Liver (tissue), 9 donors: ENCODE data around the gene TRIP6. TPM values are rescaled to one million over a fixed set of nuclear protein-coding genes. Genes with fewer than 3 reads are reported as not detected.

ENCODE experiments used
- DNase-seq: peaks from one replicate; pipeline ENCODE4 v3.0.0-alpha.2; 2017; ENCODE audit warnings: low spot score
- H3K27ac ChIP-seq, 2 donors: one replicate each; pipeline ENCODE4 v1.7.0; 2013; ENCODE audit warnings: inconsistent platforms in 2 of 2, low read length in 2 of 2, control low read depth in 1 of 2, low read depth in 1 of 2, mild to moderate bottlenecking in 1 of 2
- H3K27me3 ChIP-seq, 4 donors: one replicate each; pipeline versions ENCODE4 v1.6.1 to v1.7.0; 2013; ENCODE audit warnings: low read length in 3 of 4, inconsistent platforms in 1 of 4, mild to moderate bottlenecking in 1 of 4, moderate library complexity in 1 of 4; ENCODE audit not compliant: control insufficient read depth in 4 of 4, insufficient read depth in 4 of 4
- H3K36me3 ChIP-seq, 4 donors: one replicate each; pipeline versions ENCODE4 v1.6.1 to v1.7.0; 2013; ENCODE audit warnings: low read length in 3 of 4, mild to moderate bottlenecking in 3 of 4, low read depth in 1 of 4, moderate library complexity in 1 of 4; ENCODE audit not compliant: control insufficient read depth in 4 of 4, insufficient read depth in 3 of 4
- H3K4me1 ChIP-seq, 4 donors: one replicate each; pipeline versions ENCODE4 v1.6.1 to v1.7.0; 2013; ENCODE audit warnings: low read length in 3 of 4, mild to moderate bottlenecking in 3 of 4, moderate library complexity in 1 of 4; ENCODE audit not compliant: control insufficient read depth in 4 of 4, insufficient read depth in 4 of 4
- H3K4me3 ChIP-seq, 3 donors: one replicate each; pipeline versions ENCODE4 v1.6.1 to v1.7.0; 2013; ENCODE audit warnings: low read length in 3 of 3, control low read depth in 1 of 3, low read depth in 1 of 3, mild to moderate bottlenecking in 1 of 3
- H3K9ac ChIP-seq, 2 donors: one replicate each; pipeline ENCODE4 v1.7.0; 2013; ENCODE audit warnings: low read length in 2 of 2, mild to moderate bottlenecking in 2 of 2, moderate library complexity in 2 of 2, control low read depth in 1 of 2, low read depth in 1 of 2
- H3K9me3 ChIP-seq, 4 donors: one replicate each; pipeline versions ENCODE4 v1.6.1 to v1.7.0; 2013; ENCODE audit warnings: low read length in 3 of 4; ENCODE audit not compliant: control insufficient read depth in 4 of 4
- ATF3 ChIP-seq: IDR thresholded peaks from 2 replicates; pipeline ENCODE4 v1.6.1; 2016; ENCODE audit warnings: antibody characterized with exemption
- EGR1 ChIP-seq, 2 donors: IDR thresholded peaks; 2 replicates each; pipeline ENCODE4 v1.6.1; 2016 to 2018; ENCODE audit warnings: antibody characterized with exemption in 2 of 2, low read depth in 2 of 2
- FOXA1 ChIP-seq: IDR thresholded peaks from 2 replicates; pipeline ENCODE4 v1.6.1; 2016; ENCODE audit warnings: antibody characterized with exemption
- FOXA2 ChIP-seq: IDR thresholded peaks from 2 replicates; pipeline ENCODE4 v1.6.1; 2016; ENCODE audit warnings: antibody characterized with exemption
- GABPA ChIP-seq, 2 donors: IDR thresholded peaks in 1 of 2; conservative IDR thresholded peaks in 1 of 2; 2 replicates each; pipeline ENCODE4 v1.6.1; 2016; ENCODE audit warnings: antibody characterized with exemption in 2 of 2, mild to moderate bottlenecking in 1 of 2, moderate library complexity in 1 of 2
- HNF4A ChIP-seq, 2 donors: conservative IDR thresholded peaks; 2 replicates each; pipeline ENCODE4 v1.6.1; 2016; ENCODE audit warnings: antibody characterized with exemption in 2 of 2, mild to moderate bottlenecking in 2 of 2
- HNF4G ChIP-seq: IDR thresholded peaks from 2 replicates; pipeline ENCODE4 v1.6.1; 2016; ENCODE audit warnings: antibody characterized with exemption
- JUND ChIP-seq, 2 donors: IDR thresholded peaks; 2 replicates each; pipeline ENCODE4 v1.6.1; 2016; ENCODE audit warnings: antibody characterized with exemption in 2 of 2
- MAX ChIP-seq: IDR thresholded peaks from 2 replicates; pipeline ENCODE4 v1.6.1; 2016; ENCODE audit warnings: antibody characterized with exemption
- NR2F2 ChIP-seq: IDR thresholded peaks from 2 replicates; pipeline ENCODE4 v1.6.1; 2016; ENCODE audit warnings: antibody characterized with exemption
- RAD21 ChIP-seq, 2 donors: IDR thresholded peaks; 2 replicates each; pipeline ENCODE4 v1.6.1; 2016; ENCODE audit warnings: antibody characterized with exemption in 2 of 2, mild to moderate bottlenecking in 2 of 2
- REST ChIP-seq: IDR thresholded peaks from 2 replicates; pipeline ENCODE4 v1.6.1; 2016; ENCODE audit warnings: antibody characterized with exemption, mild to moderate bottlenecking
- RXRA ChIP-seq, 2 donors: IDR thresholded peaks; 2 replicates each; pipeline ENCODE4 v1.6.1; 2017 to 2018; ENCODE audit warnings: antibody characterized with exemption in 2 of 2, mild to moderate bottlenecking in 1 of 2
- SP1 ChIP-seq: IDR thresholded peaks from 2 replicates; pipeline ENCODE4 v1.6.1; 2018; ENCODE audit warnings: antibody characterized with exemption, mild to moderate bottlenecking
- TAF1 ChIP-seq: conservative IDR thresholded peaks from 2 replicates; pipeline ENCODE4 v1.6.1; 2016; ENCODE audit warnings: antibody characterized with exemption, mild to moderate bottlenecking
- YY1 ChIP-seq: IDR thresholded peaks from 2 replicates; pipeline ENCODE4 v1.6.1; 2016; ENCODE audit warnings: antibody characterized with exemption, mild to moderate bottlenecking
- ZBTB33 ChIP-seq: IDR thresholded peaks from 2 replicates; pipeline ENCODE4 v1.6.1; 2016; ENCODE audit warnings: antibody characterized with exemption
- WGBS: extraction: QIAGEN DNeasy Blood & Tissue Kit; methylation state at CpG from one replicate; pipeline ENCODE4 v1.1.7; 2013; 5-methylcytosine and 5-hydroxymethylcytosine counted together
- polyA plus RNA-seq, 2 donors: library from polyadenylated mRNA; stranded (reverse) in 1 of 2; unstranded in 1 of 2; fragments of 200-250 nt in 1 of 2; fragments of >200 nt in 1 of 2; fragmentation: Nextera tagmentation in 1 of 2; extraction: Ambion mirVana in 1 of 2; gene quantifications; one replicate each; pipeline versions ENCODE4 v1.2.1 to v1.2.3, GENCODE V29; 2013 to 2015
- total RNA-seq, 2 donors: library from RNA; depleted of rRNA; stranded (reverse); fragments of >200 nt; gene quantifications; one replicate each; pipeline ENCODE4 v1.2.3, GENCODE V29; 2014
- donor health status: healthy.
- donor health status: healthy.
- donor health status: healthy.
- donor health status: healthy.
- donor health status: healthy.

TRIP6 gene
- total and polyA plus RNA-seq, 4 donors: 14.6 to 30.7 (median 18.1) TPM

- no peak for DNase-seq
- TF ChIP-seq GABPA (IDR thresholded peaks at IDR 0.05 in 1 of 2, conservative IDR thresholded peaks at IDR 0.05 in 1 of 2) (no peak), HNF4G (no peak), FOXA1 (no peak), TAF1 (no peak), ZBTB33 (no peak), MAX (no peak), JUND (IDR thresholded peaks at IDR 0.05) (no peak), FOXA2 (no peak)
- Histone ChIP-seq H3K4me1 (peaks cover 0 to 9% (median 7%) of the 10 kb centered on the region in 4 donors), H3K9me3 (no peaks in the 10 kb centered on the region), H3K4me3 (no peak overlapping the region), H3K9ac (no peak overlapping the region), H3K36me3 (peaks cover 25 to 56% (median 43%) of the 10 kb centered on the region in 4 donors), H3K27me3 (no peaks in the 10 kb centered on the region), H3K27ac (no peak overlapping the region)
- WGBS: 99% methylated on average over 20 of the region's 20 CpGs
Observed at GRCh38 chr7:100881136-100881535, 13.9 kb downstream of the TRIP6 start.

- peaks cover 29 to 67% (median 53%) of the 10 kb centered on the region in 4 donors for H3K36me3 ChIP-seq
- H3K27ac ChIP-seq: no peak overlapping the region
- no peak for DNase-seq
- H3K9me3 ChIP-seq: no peaks in the 10 kb centered on the region
- H3K27me3 ChIP-seq: no peaks in the 10 kb centered on the region
- no peak overlapping the region for H3K4me3 ChIP-seq
- 96% methylated on average over 9 of the region's 9 CpGs for WGBS
- no peak overlapping the region for H3K9ac ChIP-seq
- peaks cover 0 to 6% (median 4%) of the 10 kb centered on the region in 4 donors for H3K4me1 ChIP-seq
- no peak for TF ChIP-seq ATF3
- no peak for TF ChIP-seq HNF4G
- TF ChIP-seq TAF1: no peak
Observed at GRCh38 chr7:100882201-100882600, 15.0 kb downstream of the TRIP6 start.

GRCh38 chr7:100882785-100883526 lies 15.8 kb downstream of the TRIP6 start:
- no peaks in the 10 kb centered on the region for H3K9me3 ChIP-seq
- no peak overlapping the region for H3K4me3 ChIP-seq
- peaks cover 4 to 13% (median 11%) of the 10 kb centered on the region in 4 donors for H3K4me1 ChIP-seq
- no peaks in the 10 kb centered on the region for H3K27me3 ChIP-seq
- H3K27ac ChIP-seq: no peak overlapping the region
- 96% methylated on average over 24 of the region's 24 CpGs for WGBS
- no peak overlapping the region for H3K9ac ChIP-seq
- no peak for DNase-seq
- H3K36me3 ChIP-seq: peaks cover 29 to 70% (median 57%) of the 10 kb centered on the region in 4 donors
- no peak for TF ChIP-seq SP1
- TF ChIP-seq MAX: no peak
- no peak for TF ChIP-seq NR2F2
- no peak for TF ChIP-seq HNF4G
- TF ChIP-seq FOXA2: no peak
- no peak for TF ChIP-seq EGR1 (IDR thresholded peaks at IDR 0.05; ENCODE audit: low read depth in 2 of 2)
- no peak for TF ChIP-seq REST
- TF ChIP-seq ATF3: no peak
- TF ChIP-seq JUND (IDR thresholded peaks at IDR 0.05): no peak
- no peak for TF ChIP-seq RAD21 (IDR thresholded peaks at IDR 0.05)
- TF ChIP-seq HNF4A (conservative IDR thresholded peaks at IDR 0.05): no peak
- TF ChIP-seq FOXA1: no peak
- no peak for TF ChIP-seq RXRA (IDR thresholded peaks at IDR 0.05)
- no peak for TF ChIP-seq YY1
- no peak for TF ChIP-seq ZBTB33
- no peak for TF ChIP-seq TAF1
